Measurements from ENCODE around the gene ADAMTS18.
"Not testable (repeated sequence)": the region's sequence is repeated elsewhere in the genome, so short reads cannot be mapped to it uniquely, and the experiment has no call there.

The ADAMTS18 gene

GRCh38 chr16:77299395-77299794 lies 135.4 kb downstream of the ADAMTS18 start:
- Histone ChIP-seq H3K9me3 (replicated peaks; ENCODE audit: low read length) (no peaks in the 10 kb centered on the region), H3K36me3 (ENCODE audit: insufficient read depth, low read length) (no peaks in the 10 kb centered on the region), H3K27me3 (ENCODE audit: control insufficient read depth, insufficient read depth, low read length) (no peaks in the 10 kb centered on the region), H3K4me1 (ENCODE audit: control insufficient read depth, insufficient read depth, low read length) (peaks cover 45% of the 10 kb centered on the region), H3K4me3 (ENCODE audit: low read length) (no peak overlapping the region), H3K4me2 (ENCODE audit: low read length) (no peak overlapping the region), H3K9ac (ENCODE audit: low read depth, low read length) (peak overlapping the region; percentile 5)

DNA sequence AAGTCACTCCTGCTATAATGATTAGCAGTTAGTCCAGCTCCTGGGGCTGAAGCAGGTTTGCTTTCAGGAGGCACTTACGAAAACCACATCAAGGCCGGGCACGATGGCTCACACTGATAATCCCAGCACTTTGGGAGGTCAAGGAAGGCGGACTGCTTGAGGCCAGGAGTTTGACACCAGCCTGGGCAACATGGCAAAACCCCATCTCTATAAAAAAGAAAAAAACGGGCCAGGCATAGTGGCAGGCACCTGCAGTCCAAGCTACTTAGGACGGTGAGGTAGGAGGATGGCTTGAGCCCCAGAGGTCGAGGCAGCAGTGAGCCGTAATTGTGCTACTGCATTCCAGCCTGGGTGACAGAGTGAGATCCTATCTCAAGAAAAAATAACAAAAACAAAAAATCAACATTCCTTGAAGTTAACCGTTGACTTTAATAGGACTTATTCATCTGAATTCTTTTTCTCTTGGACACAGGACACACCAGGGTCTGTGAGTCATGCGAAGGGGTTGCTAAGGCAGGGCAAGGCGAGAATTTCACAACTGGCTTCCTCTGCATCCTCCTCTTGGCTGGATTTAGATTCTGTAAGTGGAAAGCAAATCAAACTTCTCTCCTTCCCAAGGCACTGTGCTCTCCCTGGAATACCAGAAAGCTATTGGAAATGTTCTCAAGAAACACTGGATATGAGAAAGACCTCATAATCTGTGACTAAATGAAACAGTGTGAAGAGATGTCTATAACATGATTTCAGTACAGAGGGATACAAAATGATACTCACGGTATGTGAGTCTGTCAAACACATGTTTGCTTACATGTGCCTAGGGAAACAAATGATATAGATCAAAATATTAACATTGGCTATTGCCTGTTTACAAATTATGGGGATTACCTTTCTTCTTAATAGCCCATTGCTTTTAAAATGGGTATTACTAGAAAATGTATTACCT lies 136.1 kb downstream of the ADAMTS18 start:
- Histone ChIP-seq H3K36me3 (ENCODE audit: insufficient read depth, low read length) (no peaks in the 10 kb centered on the region), H3K9ac (ENCODE audit: low read depth, low read length) (peak overlapping the region; percentile 47)

GRCh38 chr16:77297996-77298395 lies 136.8 kb downstream of the ADAMTS18 start:
- Histone ChIP-seq H3K36me3 (ENCODE audit: insufficient read depth, low read length) (no peaks in the 10 kb centered on the region), H3K4me3 (ENCODE audit: low read length) (no peak overlapping the region), H3K9me3 (replicated peaks; ENCODE audit: low read length) (no peaks in the 10 kb centered on the region), H3K27me3 (ENCODE audit: control insufficient read depth, insufficient read depth, low read length) (no peaks in the 10 kb centered on the region), H3K9ac (ENCODE audit: low read depth, low read length) (peak overlapping the region; percentile 47), H3K4me1 (ENCODE audit: control insufficient read depth, insufficient read depth, low read length) (peaks cover 45% of the 10 kb centered on the region), H3K4me2 (ENCODE audit: low read length) (peak overlapping the region; percentile 56)

More for the DNA sequence above, 136.1 kb downstream of the ADAMTS18 start:
- Histone ChIP-seq H3K4me1 (ENCODE audit: control insufficient read depth, insufficient read depth, low read length) (peaks cover 45% of the 10 kb centered on the region), H3K4me2 (ENCODE audit: low read length) (peak overlapping the region; percentile 64), H3K4me3 (ENCODE audit: low read length) (no peak overlapping the region), H3K9me3 (replicated peaks; ENCODE audit: low read length) (no peaks in the 10 kb centered on the region), H3K27me3 (ENCODE audit: control insufficient read depth, insufficient read depth, low read length) (no peaks in the 10 kb centered on the region)

DNA sequence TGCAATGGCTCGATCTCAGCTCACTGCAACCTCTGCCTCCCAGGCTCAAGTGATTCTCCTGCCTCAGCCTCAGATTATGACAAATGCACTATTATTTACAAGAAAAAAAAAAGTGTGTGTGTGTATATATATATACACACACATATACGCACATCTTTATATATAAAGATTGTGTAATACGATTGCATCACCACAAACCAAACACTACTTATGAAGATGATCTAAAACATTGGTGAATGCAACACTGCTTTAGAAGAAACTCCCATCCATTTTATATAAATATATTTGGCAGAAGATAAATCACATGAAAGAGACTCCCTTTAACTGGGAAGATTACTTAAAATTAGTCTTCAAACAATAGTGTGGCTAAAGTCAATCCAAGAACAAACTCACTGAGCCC lies 138.9 kb downstream of the ADAMTS18 start:
- Histone ChIP-seq H3K27me3 (ENCODE audit: control insufficient read depth, insufficient read depth, low read length) (no peaks in the 10 kb centered on the region), H3K9ac (ENCODE audit: low read depth, low read length) (no peak overlapping the region), H3K9me3 (replicated peaks; ENCODE audit: low read length) (no peaks in the 10 kb centered on the region), H3K4me2 (ENCODE audit: low read length) (no peak overlapping the region), H3K4me3 (ENCODE audit: low read length) (no peak overlapping the region), H3K4me1 (ENCODE audit: control insufficient read depth, insufficient read depth, low read length) (peaks cover 34% of the 10 kb centered on the region), H3K36me3 (ENCODE audit: insufficient read depth, low read length) (no peaks in the 10 kb centered on the region)

DNA sequence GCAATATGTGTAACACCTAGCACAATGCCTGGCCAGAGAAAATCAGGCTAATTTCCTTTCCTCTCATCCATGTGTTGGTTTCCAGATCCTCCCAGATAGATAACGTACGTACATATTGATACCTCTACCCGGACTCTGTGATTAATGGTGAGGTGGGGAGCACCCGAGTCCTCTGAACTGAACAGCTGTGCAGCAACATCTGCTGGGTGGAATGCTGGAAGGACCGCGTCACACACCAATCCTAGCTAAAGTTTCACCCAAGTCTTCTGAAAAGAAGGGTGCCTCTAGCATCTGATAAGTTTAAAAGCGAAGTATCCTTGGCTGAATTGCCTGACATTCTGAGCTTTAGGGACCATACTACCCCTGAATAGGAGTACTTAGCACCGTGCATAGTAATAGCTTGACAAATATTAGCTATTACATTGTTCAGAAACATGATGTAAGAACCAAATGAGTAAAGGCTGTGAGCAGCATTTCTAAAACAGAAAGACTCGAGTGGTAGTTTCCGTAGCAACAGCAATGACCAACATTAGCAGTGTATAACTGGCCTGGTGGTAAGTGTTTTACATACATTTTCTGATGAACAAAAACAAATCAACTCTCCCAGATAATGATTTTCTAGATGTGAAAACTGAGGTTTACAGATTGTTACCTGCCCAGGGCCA lies 144.3 kb downstream of the ADAMTS18 start:
- Histone ChIP-seq H3K27me3 (ENCODE audit: control insufficient read depth, insufficient read depth, low read length) (no peaks in the 10 kb centered on the region), H3K9ac (ENCODE audit: low read depth, low read length) (no peak overlapping the region), H3K9me3 (replicated peaks; ENCODE audit: low read length) (no peaks in the 10 kb centered on the region), H3K36me3 (ENCODE audit: insufficient read depth, low read length) (no peaks in the 10 kb centered on the region), H3K4me3 (ENCODE audit: low read length) (no peak overlapping the region), H3K4me2 (ENCODE audit: low read length) (no peak overlapping the region), H3K4me1 (ENCODE audit: control insufficient read depth, insufficient read depth, low read length) (peaks cover 37% of the 10 kb centered on the region)

GRCh38 chr16:77289331-77289809 lies 145.5 kb downstream of the ADAMTS18 start:
- Histone ChIP-seq H3K9me3 (replicated peaks; ENCODE audit: low read length) (no peaks in the 10 kb centered on the region), H3K4me2 (ENCODE audit: low read length) (peak overlapping the region; percentile 38), H3K9ac (ENCODE audit: low read depth, low read length) (peak overlapping the region; percentile 45)

GRCh38 chr16:77288222-77288621 lies 146.6 kb downstream of the ADAMTS18 start:
- no peak overlapping the region for H3K4me3 ChIP-seq (ENCODE audit: low read length)
- H3K9ac ChIP-seq (ENCODE audit: low read depth, low read length) = peak overlapping the region; percentile 45
- peak overlapping the region; percentile 14 for H3K4me2 ChIP-seq (ENCODE audit: low read length)
- no peaks in the 10 kb centered on the region for H3K36me3 ChIP-seq (ENCODE audit: insufficient read depth, low read length)
- H3K4me1 ChIP-seq (ENCODE audit: control insufficient read depth, insufficient read depth, low read length) = peaks cover 37% of the 10 kb centered on the region
- no peaks in the 10 kb centered on the region for H3K27me3 ChIP-seq (ENCODE audit: control insufficient read depth, insufficient read depth, low read length)
- no peaks in the 10 kb centered on the region for H3K9me3 ChIP-seq (replicated peaks; ENCODE audit: low read length)

More at GRCh38 chr16:77289331-77289809, 145.5 kb downstream of the ADAMTS18 start:
- Histone ChIP-seq H3K4me3 (ENCODE audit: low read length) (no peak overlapping the region), H3K36me3 (ENCODE audit: insufficient read depth, low read length) (no peaks in the 10 kb centered on the region), H3K27me3 (ENCODE audit: control insufficient read depth, insufficient read depth, low read length) (no peaks in the 10 kb centered on the region), H3K4me1 (ENCODE audit: control insufficient read depth, insufficient read depth, low read length) (peaks cover 37% of the 10 kb centered on the region)

GRCh38 chr16:77285676-77286075 lies 149.2 kb downstream of the ADAMTS18 start:
- no peak overlapping the region for H3K4me2 ChIP-seq (ENCODE audit: low read length)
- H3K9ac ChIP-seq (ENCODE audit: low read depth, low read length) = no peak overlapping the region
- peaks cover 31% of the 10 kb centered on the region for H3K4me1 ChIP-seq (ENCODE audit: control insufficient read depth, insufficient read depth, low read length)
- no peaks in the 10 kb centered on the region for H3K9me3 ChIP-seq (replicated peaks; ENCODE audit: low read length)
- no peak overlapping the region for H3K4me3 ChIP-seq (ENCODE audit: low read length)
- H3K27me3 ChIP-seq (ENCODE audit: control insufficient read depth, insufficient read depth, low read length) = no peaks in the 10 kb centered on the region
- H3K36me3 ChIP-seq (ENCODE audit: insufficient read depth, low read length) = no peaks in the 10 kb centered on the region

GRCh38 chr16:77282345-77282744 lies 152.5 kb downstream of the ADAMTS18 start:
- H3K9ac ChIP-seq (ENCODE audit: low read depth, low read length) = no peak overlapping the region
- H3K9me3 ChIP-seq (replicated peaks; ENCODE audit: low read length) = no peaks in the 10 kb centered on the region
- no peaks in the 10 kb centered on the region for H3K36me3 ChIP-seq (ENCODE audit: insufficient read depth, low read length)
- peaks cover 4% of the 10 kb centered on the region for H3K4me1 ChIP-seq (ENCODE audit: control insufficient read depth, insufficient read depth, low read length)
- no peak overlapping the region for H3K4me2 ChIP-seq (ENCODE audit: low read length)
- no peaks in the 10 kb centered on the region for H3K27me3 ChIP-seq (ENCODE audit: control insufficient read depth, insufficient read depth, low read length)
- no peak overlapping the region for H3K4me3 ChIP-seq (ENCODE audit: low read length)

DNA sequence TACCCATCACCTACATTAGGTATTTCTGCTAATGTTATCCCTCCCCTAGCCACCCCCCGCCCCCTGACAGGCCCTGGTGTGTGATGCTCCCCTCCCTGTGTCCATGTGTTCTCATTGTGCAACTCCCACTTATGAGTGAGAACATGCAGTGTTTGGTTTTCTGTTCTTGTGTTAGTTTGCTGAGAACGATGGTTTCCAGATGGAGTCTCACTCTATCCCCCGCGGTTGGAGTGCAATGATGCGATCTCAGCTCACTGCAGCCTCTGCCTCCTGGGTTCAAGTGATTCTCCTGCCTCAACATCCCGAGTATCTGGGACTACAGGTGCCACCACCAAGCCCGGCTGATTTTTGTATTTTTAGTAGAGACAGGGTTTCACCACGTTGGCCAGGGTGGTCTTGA lies 155.5 kb downstream of the ADAMTS18 start:
- H3K4me2 ChIP-seq (ENCODE audit: low read length); H3K9me3 ChIP-seq (replicated peaks; ENCODE audit: low read length); H3K36me3 ChIP-seq (ENCODE audit: insufficient read depth, low read length); H3K27me3 ChIP-seq (ENCODE audit: control insufficient read depth, insufficient read depth, low read length); H3K4me1 ChIP-seq (ENCODE audit: control insufficient read depth, insufficient read depth, low read length); H3K9ac ChIP-seq (ENCODE audit: low read depth, low read length); H3K4me3 ChIP-seq (ENCODE audit: low read length): not testable (repeated sequence)

- H3K9me3 ChIP-seq (replicated peaks; ENCODE audit: low read length) = no peaks in the 10 kb centered on the region
- no peak overlapping the region for H3K4me3 ChIP-seq (ENCODE audit: low read length)
- peaks cover 9% of the 10 kb centered on the region for H3K4me1 ChIP-seq (ENCODE audit: control insufficient read depth, insufficient read depth, low read length)
- no peaks in the 10 kb centered on the region for H3K27me3 ChIP-seq (ENCODE audit: control insufficient read depth, insufficient read depth, low read length)
- H3K4me2 ChIP-seq (ENCODE audit: low read length) = no peak overlapping the region
- H3K9ac ChIP-seq (ENCODE audit: low read depth, low read length) = no peak overlapping the region
- H3K36me3 ChIP-seq (ENCODE audit: insufficient read depth, low read length) = no peaks in the 10 kb centered on the region
These were observed 157.3 kb downstream of the ADAMTS18 start for GRCh38 chr16:77277571-77277970.
